Gastrocnemius medialis (tissue), 4 donors: ENCODE results near the gene DENND6B. TPM values are rescaled to one million over a fixed set of nuclear protein-coding genes. Genes with fewer than 3 reads are reported as not detected.
A peak's percentile ranks its signal among the peaks of the same experiment; 100 is the strongest.

Source experiments
- ATAC-seq, 2 donors: fragments of 150-250 bp; one replicate each; pipeline ENCODE4 v1.9.1; 2016
- DNase-seq, 2 donors: peaks; one replicate each; pipeline ENCODE4 v3.0.0-alpha.2; 2019
- H3K27ac ChIP-seq, 4 donors: fragments of 200-600 bp; sonication (generic); 1 replicate in 1 of 4; 2 replicates in 3 of 4; pipeline ENCODE4 v1.5.1; 2016 to 2018; ENCODE audit warnings: mild to moderate bottlenecking in 2 of 4, moderate library complexity in 1 of 4
- H3K27me3 ChIP-seq, 3 donors: fragments of 200-600 bp; sonication (generic) in 2 of 3; 1 replicate in 1 of 3; 2 replicates in 2 of 3; pipeline versions ENCODE4 v1.5.1 to v1.6.0; 2016 to 2019; ENCODE audit warnings: mild to moderate bottlenecking in 1 of 3, moderate library complexity in 1 of 3
- H3K36me3 ChIP-seq, 2 donors: fragments of 200-600 bp; sonication (generic) in 1 of 2; one replicate each; pipeline ENCODE4 v1.5.1; 2017 to 2018
- H3K4me1 ChIP-seq, 2 donors: fragments of 200-600 bp; sonication (generic) in 1 of 2; one replicate each; pipeline ENCODE4 v1.5.1; 2016 to 2017; ENCODE audit warnings: mild to moderate bottlenecking in 2 of 2
- H3K4me3 ChIP-seq, 4 donors: fragments of 200-600 bp; sonication (generic) in 3 of 4; 1 replicate in 1 of 4; 2 replicates in 3 of 4; pipeline ENCODE4 v1.5.1; 2016 to 2019; ENCODE audit warnings: mild to moderate bottlenecking in 2 of 4
- H3K9me3 ChIP-seq, 3 donors: fragments of 200-600 bp; sonication (generic) in 2 of 3; 1 replicate in 1 of 3; 2 replicates in 2 of 3; pipeline ENCODE4 v1.5.1; 2016 to 2019
- POLR2A ChIP-seq, 2 donors: fragments of 450-650 bp; IDR thresholded peaks; one replicate each; pipeline ENCODE4 v1.6.1; 2017; ENCODE audit warnings: antibody characterized with exemption in 2 of 2, mild to moderate bottlenecking in 2 of 2, moderate library complexity in 2 of 2
- in situ Hi-C, 4 donors: fragments of 200-750 bp; cut with MboI; loops; one replicate each; pipeline versions ENCODE4 v1.15.0 to v1.8.0; 2017; ENCODE audit warnings: low sequenced_read_pairs in 4 of 4
- intact Hi-C: fragments of 100-400 bp; cut with DNase I; formaldehyde crosslinking; loops from one replicate; pipeline ENCODE4 v1.15.1; 2023; ENCODE audit warnings: low total_unique reads
- total RNA-seq, 4 donors: library from RNA; depleted of rRNA; stranded (reverse); fragments of >200 nt; gene quantifications; one replicate each; pipeline versions ENCODE4 v1.1.0 to v1.2.3, GENCODE V29; 2016
- TF ChIP-seq, protein P1 (sequence below), 5 experiments: fragments of 450-650 bp in 3 of 5; fragments of 200-600 bp in 2 of 5; sonication (generic) in 2 of 5; IDR thresholded peaks in 4 of 5; conservative IDR thresholded peaks in 1 of 5; 1 replicate in 4 of 5; 2 replicates in 1 of 5; pipeline ENCODE4 v1.5.1; 2016 to 2019; ENCODE audit warnings: antibody characterized with exemption in 5 of 5, mild to moderate bottlenecking in 3 of 5, moderate library complexity in 3 of 5

The DENND6B gene
- total RNA-seq, 4 donors from 2014 or later = 0.55 to 0.84 (median 0.68) TPM; not detected in 1

DNA sequence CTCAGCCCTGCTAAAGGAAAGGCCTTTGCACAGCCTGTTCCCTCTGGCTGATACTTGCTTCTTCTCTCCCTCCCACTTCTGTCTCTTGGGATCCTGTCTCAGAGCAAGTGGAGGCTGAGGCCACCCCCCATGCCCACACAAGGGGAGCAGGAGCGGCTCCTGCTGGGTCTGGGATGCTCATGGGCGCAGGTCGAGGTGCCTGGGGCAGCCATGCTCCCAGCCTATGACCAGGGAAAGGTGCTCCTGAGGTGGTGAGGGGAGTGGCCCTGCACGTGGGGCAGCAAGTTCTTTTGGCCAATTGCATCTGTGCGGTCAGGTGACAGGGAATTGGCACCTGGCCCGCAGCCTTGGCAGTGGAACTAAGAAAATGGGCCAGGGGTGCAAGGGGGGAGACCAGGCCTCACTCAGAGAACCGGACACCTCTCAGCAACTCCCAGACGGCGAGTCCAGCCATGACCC, 58.1 kb downstream of the DENND6B start:
- ATAC-seq (no peak), DNase-seq (no peak)
- intact Hi-C loops (loop anchor here (1.0 kb wide), 1 partner anchor 16 kb away; no protein-coding TSS in a partner anchor), in situ Hi-C loops (no loop called here)
- Histone ChIP-seq H3K27ac (no peak overlapping the region), H3K4me1 (peaks cover 22 to 38% of the 10 kb centered on the region in 2 donors), H3K4me3 (no peak overlapping the region), H3K36me3 (no peaks in the 10 kb centered on the region), H3K27me3 (peaks cover 4 to 12% (median 9%) of the 10 kb centered on the region in 3 donors), H3K9me3 (no peaks in the 10 kb centered on the region)
- TF ChIP-seq POLR2A (IDR thresholded peaks at IDR 0.05) = no peak
- TF ChIP-seq, protein P1, sequence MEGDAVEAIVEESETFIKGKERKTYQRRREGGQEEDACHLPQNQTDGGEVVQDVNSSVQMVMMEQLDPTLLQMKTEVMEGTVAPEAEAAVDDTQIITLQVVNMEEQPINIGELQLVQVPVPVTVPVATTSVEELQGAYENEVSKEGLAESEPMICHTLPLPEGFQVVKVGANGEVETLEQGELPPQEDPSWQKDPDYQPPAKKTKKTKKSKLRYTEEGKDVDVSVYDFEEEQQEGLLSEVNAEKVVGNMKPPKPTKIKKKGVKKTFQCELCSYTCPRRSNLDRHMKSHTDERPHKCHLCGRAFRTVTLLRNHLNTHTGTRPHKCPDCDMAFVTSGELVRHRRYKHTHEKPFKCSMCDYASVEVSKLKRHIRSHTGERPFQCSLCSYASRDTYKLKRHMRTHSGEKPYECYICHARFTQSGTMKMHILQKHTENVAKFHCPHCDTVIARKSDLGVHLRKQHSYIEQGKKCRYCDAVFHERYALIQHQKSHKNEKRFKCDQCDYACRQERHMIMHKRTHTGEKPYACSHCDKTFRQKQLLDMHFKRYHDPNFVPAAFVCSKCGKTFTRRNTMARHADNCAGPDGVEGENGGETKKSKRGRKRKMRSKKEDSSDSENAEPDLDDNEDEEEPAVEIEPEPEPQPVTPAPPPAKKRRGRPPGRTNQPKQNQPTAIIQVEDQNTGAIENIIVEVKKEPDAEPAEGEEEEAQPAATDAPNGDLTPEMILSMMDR (IDR thresholded peaks at IDR 0.05 in 4 of 5, conservative IDR thresholded peaks at IDR 0.05 in 1 of 5) = no peak

DNA sequence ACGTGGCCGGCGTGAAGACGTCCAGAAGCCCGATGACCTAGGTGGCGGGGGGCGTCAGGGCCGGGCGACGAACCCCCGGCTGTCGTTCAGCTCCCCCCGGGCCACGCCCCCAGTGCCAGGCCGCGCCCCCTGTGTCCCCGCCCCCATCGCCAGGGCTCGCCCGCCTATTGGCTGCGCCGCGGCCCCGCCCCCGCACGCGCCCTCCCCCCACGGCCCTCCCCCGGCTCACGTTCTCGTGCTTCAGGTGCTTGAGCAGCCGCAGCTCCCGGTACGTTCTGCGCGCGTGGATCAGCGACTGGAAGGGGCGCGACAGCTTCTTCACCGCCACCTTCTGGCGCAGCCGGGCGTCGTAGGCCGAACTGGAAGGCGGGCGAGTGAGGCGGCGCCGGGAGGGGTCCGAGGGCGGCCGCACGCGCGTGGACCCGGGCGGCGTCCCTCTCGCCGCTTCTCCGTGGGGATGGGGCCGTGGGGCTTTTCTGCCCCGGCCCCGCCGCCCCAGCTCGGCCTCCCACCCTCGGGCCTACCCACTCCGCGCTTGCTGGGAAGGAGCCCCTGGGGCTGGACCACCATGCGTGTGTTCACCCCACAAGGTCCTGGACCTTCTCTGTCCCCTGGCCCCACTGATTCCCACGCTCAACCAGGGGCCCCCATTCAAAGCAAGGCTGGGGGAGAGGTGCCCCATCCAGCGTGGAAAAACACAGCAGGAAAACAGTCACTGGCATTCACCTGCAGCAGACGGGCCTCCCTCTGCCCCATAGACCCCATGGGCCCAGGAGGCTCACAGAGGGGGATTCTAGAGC, 59.0 kb downstream of the DENND6B start:
- no peaks in the 10 kb centered on the region for H3K9me3 ChIP-seq
- peaks cover 4 to 12% (median 9%) of the 10 kb centered on the region in 3 donors for H3K27me3 ChIP-seq
- TF ChIP-seq, protein P1 (IDR thresholded peaks at IDR 0.05 in 4 of 5, conservative IDR thresholded peaks at IDR 0.05 in 1 of 5) = peak in 4 of 5 experiments; percentile 56 to 68 (median 61)
- TF ChIP-seq POLR2A (IDR thresholded peaks at IDR 0.05) = peak in 1 of 2 donors; percentile 17
- intact Hi-C loops (loop anchor here (1.0 kb wide), 1 partner anchor 15 kb away; no protein-coding TSS in a partner anchor), in situ Hi-C loops (no loop called here)
- H3K4me1 ChIP-seq = peaks cover 30 to 47% of the 10 kb centered on the region in 2 donors
- DNase-seq = peak; percentile 81 to 88
- H3K36me3 ChIP-seq = no peaks in the 10 kb centered on the region
- H3K27ac ChIP-seq = peak overlapping the region; percentile 34 to 54 (median 44)
- H3K4me3 ChIP-seq = peak overlapping the region; percentile 41 to 58 (median 48)
- ATAC-seq = peak; percentile 70 to 77

DNA sequence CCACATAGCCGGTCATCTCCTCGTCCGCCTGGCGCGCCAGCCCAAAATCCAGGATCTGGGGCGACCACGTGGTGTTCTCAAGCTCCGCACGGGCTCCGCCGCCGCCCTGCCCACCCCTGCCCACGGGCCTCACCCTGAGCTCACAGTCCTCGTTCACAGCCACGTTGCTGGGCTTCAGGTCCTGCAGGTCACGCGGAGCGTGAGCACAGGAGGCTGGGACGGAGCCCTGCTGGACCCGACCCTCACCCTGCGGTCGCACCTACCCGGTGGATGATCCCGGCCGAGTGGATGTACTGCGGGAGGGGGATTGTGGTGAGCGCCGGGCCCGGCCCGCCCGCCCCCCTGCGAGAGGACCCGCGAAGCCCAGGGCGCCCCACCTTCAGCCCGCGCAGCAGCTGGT, 59.8 kb downstream of the DENND6B start:
- Histone ChIP-seq H3K36me3 (no peaks in the 10 kb centered on the region), H3K27ac (peak overlapping the region in 3 of 4 donors; percentile 34 to 54 (median 52)), H3K4me1 (peaks cover 38 to 54% of the 10 kb centered on the region in 2 donors), H3K9me3 (no peaks in the 10 kb centered on the region), H3K27me3 (peaks cover 4 to 12% (median 6%) of the 10 kb centered on the region in 3 donors), H3K4me3 (peak overlapping the region; percentile 41 to 58 (median 48))
- TF ChIP-seq POLR2A (IDR thresholded peaks at IDR 0.05) = no peak
- TF ChIP-seq, protein P1 (IDR thresholded peaks at IDR 0.05 in 4 of 5, conservative IDR thresholded peaks at IDR 0.05 in 1 of 5) = no peak
- in situ Hi-C loops (no loop called here), intact Hi-C loops (no loop called here)
- ATAC-seq (no peak), DNase-seq (peak in 1 of 2 donors; percentile 41)

DNA sequence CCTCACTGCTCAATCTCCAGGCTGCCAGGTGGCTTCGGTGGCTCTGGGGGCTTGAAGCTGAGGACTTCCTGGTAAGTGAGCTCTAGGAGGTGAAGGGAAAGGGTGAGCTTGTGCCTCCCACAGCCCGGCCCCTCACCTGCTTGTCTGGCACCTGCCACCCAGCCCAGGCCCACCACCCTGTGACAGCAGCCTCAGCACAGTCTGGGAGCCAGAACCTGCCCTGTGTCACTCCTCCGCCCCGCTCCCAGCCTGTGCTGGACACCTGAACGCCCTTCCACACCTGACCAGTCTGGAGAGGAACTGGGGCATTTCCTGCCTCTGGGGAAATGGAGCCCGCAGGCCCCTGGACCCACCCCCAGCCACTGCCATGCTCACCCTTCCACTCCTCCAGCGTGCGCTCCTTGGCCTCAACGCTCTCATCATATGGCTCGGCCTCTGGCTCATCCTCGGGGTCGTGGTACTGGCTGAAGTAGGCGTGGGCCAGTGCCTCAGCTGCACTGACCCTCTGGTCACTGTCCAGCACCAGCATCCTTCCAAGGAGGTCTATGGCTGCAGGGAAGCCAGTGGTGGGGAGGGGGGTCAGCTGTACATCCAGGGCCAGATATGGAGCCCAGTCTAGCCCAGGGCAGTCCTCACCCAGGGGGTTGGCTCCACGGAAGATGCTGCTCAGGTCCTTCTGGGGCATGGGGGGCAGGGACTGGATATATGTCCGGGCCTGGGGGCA, 61.7 kb downstream of the DENND6B start:
- no peak overlapping the region for H3K4me3 ChIP-seq
- no peak overlapping the region for H3K27ac ChIP-seq
- intact Hi-C loops = no loop called here
- H3K9me3 ChIP-seq = no peaks in the 10 kb centered on the region
- H3K36me3 ChIP-seq = no peaks in the 10 kb centered on the region
- peaks cover 28 to 48% of the 10 kb centered on the region in 2 donors for H3K4me1 ChIP-seq
- TF ChIP-seq, protein P1 (IDR thresholded peaks at IDR 0.05 in 4 of 5, conservative IDR thresholded peaks at IDR 0.05 in 1 of 5) = no peak
- no peak for TF ChIP-seq POLR2A (IDR thresholded peaks at IDR 0.05)
- H3K27me3 ChIP-seq = peaks cover 0 to 4% (median 2%) of the 10 kb centered on the region in 3 donors
- no peak for DNase-seq
- no peak for ATAC-seq
- in situ Hi-C loops = no loop called here
